GM18909 (cell line): ENCODE data around the gene CD22.
"Not testable (repeated sequence)": the region's sequence is repeated elsewhere in the genome, so short reads cannot be mapped to it uniquely, and the experiment has no call there.

Source experiments
- ATAC-seq: cut with Tn5 transposase; IDR thresholded peaks from one replicate; pipeline ENCODE4 v1.9.1; 2021; ENCODE audit warnings: mild to moderate bottlenecking; ENCODE audit not compliant: unreplicated experiment, poor library complexity

CD22 gene

DNA sequence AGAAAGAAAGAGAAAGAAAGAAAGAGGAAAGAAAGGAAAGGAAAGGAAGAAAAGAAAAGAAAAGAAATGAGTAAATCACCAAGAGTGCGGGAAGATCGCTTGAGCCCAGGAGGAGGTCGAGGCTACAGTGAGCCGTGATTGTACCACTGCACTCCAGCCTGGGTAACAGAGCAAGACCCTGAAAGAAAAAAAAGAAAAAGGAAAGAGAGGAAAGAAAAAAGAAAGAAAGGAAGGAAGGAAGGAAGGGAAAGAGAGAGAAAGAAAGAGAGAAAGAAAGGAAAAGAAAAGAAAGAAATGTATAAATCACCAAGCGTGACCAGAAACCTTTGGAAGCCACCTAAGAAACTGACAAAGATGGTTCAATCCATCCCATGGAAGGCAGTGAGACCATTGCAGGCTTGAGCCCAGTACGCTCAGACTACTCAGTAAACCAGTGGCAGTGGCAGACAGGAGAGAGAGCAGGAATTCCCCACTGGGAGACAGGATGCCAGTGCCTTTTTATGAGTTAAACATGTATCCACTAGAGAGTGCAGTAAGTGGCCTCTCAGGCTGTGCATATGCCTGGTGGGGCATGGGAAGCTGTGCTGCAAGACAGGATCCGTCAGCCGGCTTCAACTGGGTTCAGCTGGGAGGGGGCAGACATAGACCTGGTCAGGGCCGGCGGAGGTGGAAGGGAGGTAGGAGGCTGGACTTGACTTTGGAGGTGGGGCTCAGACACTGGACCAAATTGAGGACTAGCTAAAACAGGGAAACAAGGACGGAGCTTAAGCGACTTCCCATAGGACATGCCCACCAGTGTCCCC, 46.7 kb downstream of the CD22 start:
- ATAC-seq: no peak

DNA sequence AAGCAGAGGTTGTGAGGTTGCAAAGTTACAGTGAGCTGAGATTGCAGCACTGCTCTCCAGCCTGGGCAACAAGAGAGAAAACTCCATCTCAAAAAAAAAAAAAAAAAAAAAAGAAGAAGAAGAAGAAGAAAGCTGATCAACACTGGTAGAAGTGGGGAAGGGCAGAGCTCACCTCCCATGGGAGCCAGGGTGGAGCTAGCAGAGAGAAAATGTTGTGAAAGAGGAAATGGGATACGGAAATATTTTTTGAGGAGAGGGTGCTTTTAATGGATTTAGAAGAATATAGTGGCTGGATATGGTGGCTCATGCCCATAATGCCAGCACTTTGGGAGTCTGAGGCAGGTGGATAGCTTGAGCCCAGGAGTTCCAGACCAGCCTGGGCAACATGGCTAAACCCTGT, 48.7 kb downstream of the CD22 start:
- ATAC-seq: no peak

DNA sequence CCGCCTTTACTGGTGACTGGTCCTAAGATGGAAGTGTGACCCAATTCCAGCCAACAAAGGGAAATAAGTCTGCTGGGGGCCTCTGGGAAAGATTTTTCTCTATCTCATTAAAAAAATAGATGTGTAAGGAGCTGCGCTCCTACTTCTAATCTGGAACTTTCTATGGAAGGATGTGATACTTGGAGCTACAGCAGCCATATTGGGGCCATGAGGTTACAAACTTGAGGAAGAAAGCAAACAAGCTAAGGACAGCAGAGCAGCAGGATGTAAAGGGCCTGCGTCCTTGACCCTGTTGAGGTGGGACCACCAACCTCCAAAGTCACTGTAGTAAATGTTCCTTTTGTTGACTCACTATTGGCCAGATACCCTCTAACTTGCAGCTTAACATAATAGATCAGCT, 49.4 kb downstream of the CD22 start:
- ATAC-seq: no peak

DNA sequence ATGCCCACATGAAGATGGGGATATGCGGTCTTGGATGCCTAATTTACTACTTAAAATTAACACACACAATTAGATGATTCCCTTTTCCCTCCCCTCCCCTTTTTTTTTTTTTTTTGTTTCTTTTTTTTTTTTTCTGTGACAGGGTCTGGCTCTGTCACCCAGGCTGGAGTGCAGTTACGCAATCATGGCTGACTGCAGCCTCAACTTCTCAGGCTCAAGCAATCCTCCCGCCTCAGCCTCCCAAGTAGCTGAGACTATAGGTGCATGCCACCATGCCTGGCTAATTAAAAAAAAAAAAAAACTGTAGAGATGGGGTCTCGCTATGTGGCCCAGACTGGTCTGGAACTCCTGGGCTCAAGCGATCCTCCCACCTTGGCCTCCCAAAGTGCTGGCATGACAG, 50.6 kb downstream of the CD22 start:
- not testable (repeated sequence) for ATAC-seq

DNA sequence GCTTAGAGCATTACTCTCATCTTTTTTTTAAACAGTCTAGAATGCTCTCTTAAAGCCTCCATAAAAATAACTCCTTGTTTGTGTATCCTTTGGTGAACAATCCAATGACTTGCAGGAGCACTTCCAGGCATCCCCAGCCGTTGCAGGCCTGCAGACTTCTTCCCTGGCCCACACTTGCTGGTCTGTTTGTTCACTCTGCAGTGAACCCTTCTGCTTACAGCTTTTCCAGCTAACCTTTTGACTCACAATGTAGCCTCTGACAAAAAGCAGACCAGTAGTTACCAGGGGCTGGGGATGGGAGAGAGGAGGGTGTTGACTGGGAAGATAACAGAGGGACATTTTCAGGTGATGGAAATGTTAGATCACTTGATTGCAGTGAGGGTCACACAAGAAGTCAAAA, 51.0 kb downstream of the CD22 start:
- no peak for ATAC-seq

DNA sequence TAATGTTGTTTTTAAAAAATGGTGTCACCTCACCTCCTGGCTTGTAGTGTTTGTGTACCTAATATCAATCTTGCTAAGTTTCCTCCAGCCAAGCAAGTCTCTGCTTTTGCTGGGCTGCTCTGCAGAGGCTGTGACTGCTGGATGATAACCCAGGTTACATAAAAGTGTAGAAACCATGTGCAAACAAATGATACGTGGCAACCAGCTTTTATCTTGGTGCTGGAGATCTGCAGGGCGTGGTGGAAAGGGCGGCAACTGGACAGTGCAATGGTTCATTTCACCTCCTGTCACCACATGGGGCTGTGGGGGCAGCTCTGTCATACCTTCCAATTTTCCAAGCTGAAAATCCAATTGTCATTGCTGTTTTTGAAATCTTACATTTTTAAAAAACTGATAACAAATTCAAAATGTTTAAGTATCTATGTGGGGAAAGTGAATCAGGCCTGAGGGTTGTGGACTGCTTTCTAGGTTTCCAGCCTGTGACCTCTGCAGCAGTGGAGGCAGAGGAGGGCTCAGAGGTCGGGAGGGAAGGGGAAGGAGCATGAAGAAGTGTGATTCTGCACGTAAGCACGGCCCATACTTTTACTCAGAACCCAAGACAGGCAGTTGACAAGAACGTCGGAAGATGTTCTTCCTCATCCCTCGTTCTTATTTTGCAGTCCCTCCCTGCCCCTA, 51.6 kb downstream of the CD22 start:
- no peak for ATAC-seq

DNA sequence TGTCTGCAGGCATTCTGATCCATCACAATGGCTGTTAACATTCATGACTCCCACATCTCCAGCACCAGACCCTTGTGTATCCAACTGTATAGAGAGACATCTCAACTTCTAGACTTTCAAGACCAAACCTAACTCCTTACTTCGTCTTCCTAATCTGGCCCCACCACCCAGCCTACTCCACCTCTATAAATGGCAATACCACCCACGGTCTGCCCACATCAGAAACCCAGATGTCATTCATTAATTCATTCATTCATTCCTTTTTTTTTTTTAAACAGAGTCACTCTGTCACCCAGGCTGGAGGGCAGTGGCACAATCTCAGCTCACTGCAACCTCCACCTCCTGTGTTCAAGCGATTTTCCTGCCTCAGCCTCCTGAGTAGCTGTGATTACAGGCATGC, 52.3 kb downstream of the CD22 start:
- no peak for ATAC-seq

DNA sequence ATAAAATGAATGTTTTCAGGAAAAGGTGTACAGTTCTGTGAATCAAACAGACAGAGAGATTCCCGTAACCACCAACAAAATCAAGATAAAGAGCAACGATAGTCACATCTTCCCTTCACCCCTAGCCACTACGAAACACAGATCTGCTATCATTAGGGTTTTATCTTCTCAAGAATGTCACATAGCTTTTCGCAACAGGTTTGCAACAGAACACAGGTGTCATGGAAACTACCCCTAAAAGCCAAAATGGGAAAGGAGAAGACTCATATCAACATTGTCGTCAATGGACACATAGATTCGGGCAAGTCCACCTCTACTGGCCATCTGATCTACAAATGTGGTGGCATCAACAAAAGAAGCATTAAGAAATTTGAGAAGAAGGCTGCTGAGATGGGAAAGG, 52.9 kb downstream of the CD22 start:
- no peak for ATAC-seq

DNA sequence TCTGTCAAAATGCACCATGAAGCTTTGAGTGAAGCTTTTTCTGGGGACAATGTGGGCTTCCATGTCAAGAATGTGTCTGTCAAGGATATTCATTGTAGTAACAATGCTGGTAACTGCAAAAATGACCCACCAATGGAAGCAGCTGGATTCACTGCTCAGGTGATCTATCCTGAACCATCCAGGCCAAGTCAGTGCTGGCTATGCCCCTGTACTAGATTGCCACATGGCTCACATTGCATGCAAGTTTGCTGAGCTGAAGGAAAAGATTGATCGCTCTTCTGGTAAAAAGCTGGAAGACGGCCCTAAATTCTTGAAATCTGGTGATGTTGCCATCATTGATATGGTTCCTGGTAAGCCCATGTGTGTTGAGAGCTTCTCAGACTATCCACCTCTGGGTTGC, 54.5 kb downstream of the CD22 start:
- ATAC-seq: no peak

DNA sequence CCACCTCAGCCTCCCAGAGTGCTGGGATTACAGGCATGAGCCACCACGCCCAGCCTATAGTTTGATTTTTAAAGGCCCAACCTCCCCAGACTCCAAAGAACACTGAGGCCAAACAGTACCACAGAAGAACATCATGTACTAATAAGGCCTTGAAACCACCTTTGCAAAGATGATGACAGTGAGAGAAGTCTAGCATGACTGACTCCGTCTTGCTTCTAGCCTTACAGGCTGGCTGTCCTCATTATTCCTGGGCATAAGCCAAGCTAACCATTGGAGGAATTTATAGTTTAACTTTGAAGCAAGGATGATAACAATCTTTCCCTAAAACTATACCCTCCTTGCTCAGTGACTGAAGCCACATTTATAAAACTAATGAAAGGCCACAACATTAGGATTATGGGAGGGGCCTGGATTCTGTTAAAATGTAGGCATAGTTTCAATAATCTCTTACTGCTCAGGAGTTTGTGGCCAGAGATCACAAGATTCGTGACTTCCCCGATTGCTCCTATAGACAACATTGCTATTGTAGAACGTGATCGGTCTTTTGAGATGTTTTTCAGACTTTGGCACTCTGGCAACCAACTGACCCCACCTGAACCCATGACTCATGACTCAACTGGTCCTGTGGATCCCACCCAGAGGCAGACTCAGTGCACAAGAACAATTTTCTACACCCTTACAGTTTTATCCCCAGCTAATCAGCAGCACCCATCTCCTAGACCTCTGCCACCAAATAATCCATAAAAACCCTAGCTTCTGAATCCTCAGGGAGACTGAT, 59.5 kb downstream of the CD22 start:
- no peak for ATAC-seq

DNA sequence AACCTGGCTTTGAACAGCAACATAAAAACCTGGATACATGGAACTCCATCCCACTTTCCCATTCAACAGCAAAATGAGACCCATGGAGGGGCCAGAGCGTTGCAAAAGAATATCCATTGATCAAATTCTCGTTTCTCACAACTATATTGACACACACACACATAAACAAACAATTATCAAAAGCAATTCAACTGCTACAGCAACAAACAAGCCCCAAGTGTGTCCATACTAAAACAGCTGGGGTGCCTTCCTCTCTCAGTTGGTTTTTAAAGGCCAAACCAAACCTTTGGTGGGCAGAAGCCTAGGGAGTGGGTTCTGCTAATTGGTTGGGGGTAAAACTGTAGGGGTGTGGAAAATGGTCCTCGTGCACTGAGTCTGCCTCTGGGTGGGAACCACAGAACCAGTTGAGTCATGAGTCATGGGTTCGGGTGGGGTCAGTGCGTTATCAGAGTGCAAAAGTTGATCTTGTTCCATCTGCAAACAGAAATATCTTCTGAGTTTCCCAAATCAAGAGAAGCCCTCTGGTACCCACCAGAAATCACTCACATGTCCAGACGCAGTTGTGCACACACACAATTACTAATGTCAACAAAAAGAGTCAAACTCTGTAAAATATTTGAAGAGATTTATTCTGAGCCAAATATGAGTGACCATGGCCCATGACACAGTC, 60.3 kb downstream of the CD22 start:
- no peak for ATAC-seq

DNA sequence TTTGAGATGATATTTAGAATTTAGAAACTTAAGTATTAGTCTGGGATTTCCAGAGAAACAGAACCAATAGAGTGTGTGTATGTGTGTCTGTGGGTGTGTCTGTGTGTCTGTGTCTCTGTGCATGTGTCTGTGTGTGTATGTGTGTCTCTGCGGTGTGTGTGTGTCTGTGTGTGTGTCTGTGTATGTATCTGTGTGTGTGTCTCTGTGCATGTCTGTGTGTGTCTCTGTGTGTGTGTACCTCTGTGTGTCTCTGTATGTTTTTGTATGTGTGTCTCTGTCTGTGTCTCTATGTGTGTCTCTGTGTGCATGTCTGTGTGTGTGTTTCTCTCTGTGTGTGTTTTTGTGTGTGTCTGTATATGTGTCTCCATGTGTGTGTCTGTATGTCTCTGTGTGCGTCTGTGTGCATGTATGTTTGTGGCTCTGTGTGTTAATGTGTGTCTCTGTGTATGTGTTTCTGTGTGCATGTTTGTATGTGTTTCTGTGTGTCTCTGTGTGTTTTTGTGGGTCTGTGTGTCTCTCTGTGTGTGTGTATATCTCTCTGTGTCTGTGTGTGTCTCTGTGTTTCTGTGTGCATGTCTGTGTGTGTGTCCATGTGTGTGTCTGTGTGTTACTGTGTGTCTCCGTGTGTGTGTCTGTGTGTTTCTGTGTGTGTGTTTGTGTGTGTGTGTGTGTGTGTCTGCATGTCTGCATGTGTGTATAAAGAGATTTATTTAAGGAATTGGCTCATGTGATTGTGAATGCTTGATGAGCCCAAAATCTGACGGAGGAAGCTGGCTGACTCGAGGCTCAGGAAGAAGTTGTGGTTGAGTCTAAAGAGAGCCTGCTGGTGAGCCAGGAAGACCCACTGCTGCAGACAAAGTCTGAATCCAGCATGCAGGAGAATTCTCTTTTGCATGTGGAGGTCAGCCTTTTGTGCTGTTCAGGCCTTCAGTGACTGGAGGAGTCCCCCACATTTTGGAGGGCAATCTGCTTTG, 64.0 kb downstream of the CD22 start:
- no peak for ATAC-seq

DNA sequence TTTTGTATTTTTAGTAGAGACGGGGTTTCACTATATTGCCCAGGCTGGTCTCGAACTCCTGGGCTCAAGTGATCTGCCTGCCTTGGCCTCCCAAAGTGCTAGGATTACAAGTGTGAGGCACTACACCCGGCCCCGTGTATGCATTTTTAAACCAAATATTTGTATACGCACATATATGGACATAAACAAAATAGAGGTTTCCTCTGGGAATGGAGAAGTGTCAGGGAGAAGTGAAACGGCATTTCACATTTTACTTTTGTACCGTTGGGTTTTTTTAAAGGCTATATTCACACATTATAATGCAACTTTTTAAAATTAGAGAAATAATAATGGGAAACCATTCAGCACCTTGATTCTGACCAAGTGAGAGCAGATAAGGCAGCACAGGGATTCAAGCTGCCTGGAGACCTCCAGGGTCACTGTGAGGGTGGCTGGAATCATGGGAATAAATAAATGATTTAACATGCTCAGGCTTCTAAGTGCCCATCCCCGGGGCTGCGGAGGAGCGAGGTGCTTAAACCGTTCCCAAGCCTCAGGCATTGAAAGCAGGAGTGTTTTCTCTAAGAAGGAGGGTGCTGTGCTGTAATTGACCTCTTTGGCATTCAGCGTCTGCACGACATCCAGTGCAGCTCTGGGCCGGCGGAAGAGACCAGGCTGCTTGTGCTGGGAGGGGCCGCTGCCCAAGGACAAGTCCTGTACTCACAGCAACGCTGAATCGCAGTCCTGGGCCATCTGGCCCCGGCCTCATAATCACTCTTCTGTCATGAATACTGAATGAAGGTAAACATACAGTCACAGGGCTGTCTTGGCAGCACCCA, 66.6 kb downstream of the CD22 start:
- ATAC-seq: no peak

DNA sequence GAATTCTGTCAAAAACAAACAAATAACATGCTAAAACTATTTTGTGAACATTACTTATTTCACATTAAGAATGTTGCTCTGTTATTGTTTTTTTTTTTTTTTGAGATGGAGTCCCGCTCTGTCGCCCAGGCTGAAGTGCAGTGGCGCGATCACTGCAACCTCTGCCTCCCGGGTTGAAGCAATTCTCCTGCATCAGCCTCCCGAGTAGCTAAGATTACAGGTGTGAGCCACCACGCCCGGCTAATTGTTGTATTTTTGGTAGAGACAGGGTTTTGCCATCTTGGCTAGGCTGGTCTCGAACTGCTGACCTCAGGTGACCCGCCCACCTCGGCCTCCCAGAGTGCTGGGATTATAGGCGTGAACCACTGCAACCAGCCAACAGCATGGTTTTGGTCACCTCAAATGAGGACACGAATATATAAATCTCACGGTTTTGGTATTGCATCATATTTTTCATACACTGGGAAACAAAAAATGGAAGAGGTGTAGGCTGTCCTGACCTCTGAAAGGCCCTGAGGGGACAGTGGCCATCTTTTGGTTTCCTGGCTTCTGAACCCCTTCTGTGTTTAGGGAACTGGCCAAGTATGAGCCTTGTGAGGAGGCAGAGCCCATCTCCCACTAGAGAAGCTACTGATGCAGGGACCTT, 67.4 kb downstream of the CD22 start:
- no peak for ATAC-seq
